HG02763 (cell line): ENCODE results near the gene GUCA2B.

Experiments
- ATAC-seq: cut with Tn5 transposase; IDR thresholded peaks from one replicate; pipeline ENCODE4 v1.9.1; 2021; ENCODE audit warnings: mild to moderate bottlenecking, moderate library complexity; ENCODE audit not compliant: unreplicated experiment

GUCA2B gene

GRCh38 chr1:42183957-42184268 is 30.7 kb downstream of the GUCA2B start:
- ATAC-seq = no peak

- ATAC-seq = no peak
Observed at GRCh38 chr1:42184616-42185015, 31.4 kb downstream of the GUCA2B start.

GRCh38 chr1:42186152-42186551 is 32.9 kb downstream of the GUCA2B start:
- no peak for ATAC-seq

- no peak for ATAC-seq
Observed at GRCh38 chr1:42189931-42190853, 37.0 kb downstream of the GUCA2B start.

GRCh38 chr1:42191319-42191718 is 38.1 kb downstream of the GUCA2B start:
- no peak for ATAC-seq

- ATAC-seq = no peak
Observed at GRCh38 chr1:42192106-42192505, 38.9 kb downstream of the GUCA2B start.

GRCh38 chr1:42195841-42196240 is 42.6 kb downstream of the GUCA2B start:
- no peak for ATAC-seq

- ATAC-seq = no peak
Observed at GRCh38 chr1:42198251-42198650, 45.0 kb downstream of the GUCA2B start.

- ATAC-seq = no peak
Observed at GRCh38 chr1:42201986-42202385, 48.8 kb downstream of the GUCA2B start.
